Measurements from ENCODE around the gene CBFA2T3.

The CBFA2T3 gene

GRCh38 chr16:88865742-88866141, 111.3 kb downstream of the CBFA2T3 start:
- in situ Hi-C loops (cut with HindIII; ENCODE audit: low sequenced_read_pairs): loop anchor here (25.0 kb wide), 1 partner anchor 103 kb away; no protein-coding TSS in a partner anchor

DNA sequence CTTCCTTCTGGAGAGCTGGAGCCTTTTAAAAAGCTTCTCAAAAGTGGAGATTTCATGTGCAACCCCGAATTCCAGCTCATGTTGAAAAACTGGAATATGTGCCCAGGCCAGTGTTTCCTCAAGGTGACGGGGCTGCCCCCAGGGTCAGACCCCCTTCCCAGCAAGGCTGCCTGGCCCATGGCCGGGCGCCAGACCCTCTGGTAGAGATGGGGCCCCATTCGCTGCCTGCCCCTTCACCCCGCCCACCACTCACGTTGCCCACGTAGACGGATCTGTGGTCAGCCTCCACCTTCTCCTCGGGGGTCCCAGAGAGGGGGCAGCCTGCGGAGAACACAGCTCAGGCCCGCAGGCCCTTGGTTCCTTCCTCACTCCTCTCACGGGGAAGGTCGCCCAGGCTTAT, 111.7 kb downstream of the CBFA2T3 start:
- in situ Hi-C loops (cut with HindIII; ENCODE audit: low sequenced_read_pairs): loop anchor here (25.0 kb wide), 1 partner anchor 103 kb away; no protein-coding TSS in a partner anchor

GRCh38 chr16:88864521-88864920, 112.5 kb downstream of the CBFA2T3 start:
- in situ Hi-C loops (cut with HindIII; ENCODE audit: low sequenced_read_pairs): loop anchor here (25.0 kb wide), 1 partner anchor 102 kb away; no protein-coding TSS in a partner anchor

DNA sequence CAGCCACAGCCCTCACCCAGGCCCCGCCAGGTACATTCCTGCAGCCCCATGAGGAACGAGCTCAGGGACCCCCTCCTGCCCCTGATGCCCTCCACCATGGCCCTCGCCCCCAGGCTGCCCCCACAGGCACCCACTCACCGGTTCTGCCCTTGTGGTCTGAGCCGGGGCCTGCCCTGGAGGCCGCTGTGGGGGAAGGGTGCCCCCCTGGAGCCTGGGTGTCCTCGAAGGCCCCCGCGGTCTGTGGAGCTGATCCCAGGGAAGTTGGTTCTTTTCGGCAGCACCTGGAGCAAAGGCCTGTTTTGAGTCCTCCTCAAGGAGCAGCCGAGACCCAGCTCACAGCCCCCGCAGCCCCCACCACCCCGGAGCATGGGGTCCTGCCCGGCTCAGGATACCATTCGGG, 112.9 kb downstream of the CBFA2T3 start:
- in situ Hi-C loops (cut with HindIII; ENCODE audit: low sequenced_read_pairs): loop anchor here (25.0 kb wide), 1 partner anchor 102 kb away; no protein-coding TSS in a partner anchor

GRCh38 chr16:88863426-88863825, 113.6 kb downstream of the CBFA2T3 start:
- in situ Hi-C loops (cut with HindIII; ENCODE audit: low sequenced_read_pairs): loop anchor here (25.0 kb wide), 1 partner anchor 101 kb away; no protein-coding TSS in a partner anchor

DNA sequence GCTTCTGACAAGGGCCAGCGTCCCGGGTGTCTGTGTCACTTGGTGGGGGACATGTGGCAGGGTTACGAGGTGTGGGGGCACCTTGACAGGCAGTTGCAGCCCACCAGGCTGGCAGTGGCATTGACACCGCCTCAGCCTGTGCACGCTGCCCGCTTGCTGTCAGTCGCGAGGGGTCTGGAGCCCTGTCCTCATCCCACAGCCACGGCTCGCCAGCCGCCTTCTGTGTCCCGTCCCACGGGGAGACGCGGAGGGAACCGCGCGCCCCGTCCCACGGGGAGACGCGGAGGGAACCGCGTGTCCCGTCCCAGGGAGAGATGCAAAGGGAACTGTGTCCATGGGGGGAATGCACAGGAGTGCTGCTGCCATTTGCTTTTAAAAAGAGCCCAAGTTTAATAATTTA, 114.0 kb downstream of the CBFA2T3 start:
- in situ Hi-C loops (cut with HindIII; ENCODE audit: low sequenced_read_pairs): loop anchor here (25.0 kb wide), 1 partner anchor 101 kb away; no protein-coding TSS in a partner anchor

GRCh38 chr16:88861359-88861758, 115.6 kb downstream of the CBFA2T3 start:
- in situ Hi-C loops (cut with HindIII; ENCODE audit: low sequenced_read_pairs): loop anchor here (25.0 kb wide), 1 partner anchor 99 kb away; no protein-coding TSS in a partner anchor

- in situ Hi-C loops (cut with HindIII; ENCODE audit: low sequenced_read_pairs): loop anchor here (25.0 kb wide), 1 partner anchor 97 kb away; no protein-coding TSS in a partner anchor
Observed at GRCh38 chr16:88859381-88860091, 117.5 kb downstream of the CBFA2T3 start.

GRCh38 chr16:88857728-88858339, 119.2 kb downstream of the CBFA2T3 start:
- in situ Hi-C loops (cut with HindIII; ENCODE audit: low sequenced_read_pairs): loop anchor here (25.0 kb wide), 1 partner anchor 96 kb away; no protein-coding TSS in a partner anchor

DNA sequence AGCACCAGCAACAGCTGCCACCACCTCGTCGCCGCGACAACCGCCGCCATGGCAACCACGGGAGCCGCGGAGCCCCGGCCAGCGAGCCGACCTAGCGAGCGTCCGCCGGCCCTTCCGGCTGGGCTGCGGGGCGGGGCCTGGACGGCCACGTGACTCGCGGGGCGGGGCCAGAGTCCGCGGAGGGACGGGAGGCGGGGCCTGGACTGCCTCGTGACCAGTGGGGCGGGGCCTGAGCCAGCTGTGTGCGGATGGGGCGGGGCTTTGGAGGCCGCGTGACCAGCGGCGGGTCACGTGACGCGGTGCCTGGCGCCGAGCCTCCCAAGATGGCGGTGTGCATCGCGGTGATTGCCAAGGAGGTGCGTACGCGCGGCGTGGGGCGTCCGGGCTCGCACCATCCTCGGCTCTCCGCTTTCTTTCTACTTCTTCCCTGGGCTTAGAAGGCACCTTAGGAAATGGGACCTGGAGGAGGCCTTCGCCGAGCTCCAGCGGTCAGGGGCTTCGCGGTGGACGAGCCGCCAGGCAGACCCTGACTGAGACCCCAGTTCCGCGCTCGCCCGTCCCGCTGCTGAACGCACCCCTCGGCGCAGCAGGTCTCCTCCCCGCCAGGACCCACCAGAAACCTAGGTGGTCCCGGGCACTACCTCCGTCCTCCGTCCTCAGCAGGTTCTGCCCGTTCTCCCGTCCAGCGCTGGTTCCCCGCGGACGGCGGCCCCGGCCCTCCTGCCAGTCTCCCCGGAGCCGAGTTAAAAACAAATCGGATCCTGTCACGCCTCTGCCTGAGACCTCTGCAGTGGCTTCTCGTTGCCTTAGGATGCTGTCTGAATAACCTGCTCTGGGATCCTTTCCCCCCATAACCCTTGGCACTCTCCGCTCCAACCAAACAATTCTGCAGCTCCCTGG, 119.9 kb downstream of the CBFA2T3 start, which contains the start of the genes GALNS and TRAPPC2L:
GALNS (minus strand) TSS at position 120 of the 900 bp plus-strand sequence; CDS start at position 50, 70 bp downstream.
TRAPPC2L (plus strand) TSS at position 300 of the 900 bp plus-strand sequence; CDS start at position 324, 24 bp downstream.
- in situ Hi-C loops (cut with HindIII; ENCODE audit: low sequenced_read_pairs): loop anchor here (25.0 kb wide), 1 partner anchor 95 kb away; no protein-coding TSS in a partner anchor

- in situ Hi-C loops (cut with HindIII; ENCODE audit: low sequenced_read_pairs): loop anchor here (25.0 kb wide), 1 partner anchor 94 kb away; no protein-coding TSS in a partner anchor
Observed at GRCh38 chr16:88856122-88856827, 120.7 kb downstream of the CBFA2T3 start.

GRCh38 chr16:88855736-88856121, 121.3 kb downstream of the CBFA2T3 start:
- in situ Hi-C loops (cut with HindIII; ENCODE audit: low sequenced_read_pairs): loop anchor here (25.0 kb wide), 1 partner anchor 93 kb away; no protein-coding TSS in a partner anchor

DNA sequence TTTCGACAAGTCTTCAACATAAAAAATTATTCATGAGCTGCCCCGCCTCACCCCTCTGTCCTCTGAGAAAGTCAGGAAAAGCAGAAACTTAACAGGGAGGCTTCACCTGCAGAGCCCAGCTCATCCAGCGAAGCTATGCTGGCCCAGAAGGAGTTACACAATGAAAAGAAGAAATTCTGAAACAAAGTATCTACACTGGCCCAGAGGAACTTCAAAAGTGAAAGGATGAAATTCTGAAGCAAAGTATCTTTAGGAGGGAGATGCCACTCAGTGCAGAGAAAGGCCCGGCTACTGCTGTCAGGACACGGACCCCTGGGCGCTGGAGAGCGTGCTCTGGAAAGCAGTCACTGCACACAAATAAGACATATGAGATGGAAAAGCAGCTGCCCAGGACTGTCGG, 121.8 kb downstream of the CBFA2T3 start:
- in situ Hi-C loops (cut with HindIII; ENCODE audit: low sequenced_read_pairs): loop anchor here (25.0 kb wide), 1 partner anchor 93 kb away; no protein-coding TSS in a partner anchor

DNA sequence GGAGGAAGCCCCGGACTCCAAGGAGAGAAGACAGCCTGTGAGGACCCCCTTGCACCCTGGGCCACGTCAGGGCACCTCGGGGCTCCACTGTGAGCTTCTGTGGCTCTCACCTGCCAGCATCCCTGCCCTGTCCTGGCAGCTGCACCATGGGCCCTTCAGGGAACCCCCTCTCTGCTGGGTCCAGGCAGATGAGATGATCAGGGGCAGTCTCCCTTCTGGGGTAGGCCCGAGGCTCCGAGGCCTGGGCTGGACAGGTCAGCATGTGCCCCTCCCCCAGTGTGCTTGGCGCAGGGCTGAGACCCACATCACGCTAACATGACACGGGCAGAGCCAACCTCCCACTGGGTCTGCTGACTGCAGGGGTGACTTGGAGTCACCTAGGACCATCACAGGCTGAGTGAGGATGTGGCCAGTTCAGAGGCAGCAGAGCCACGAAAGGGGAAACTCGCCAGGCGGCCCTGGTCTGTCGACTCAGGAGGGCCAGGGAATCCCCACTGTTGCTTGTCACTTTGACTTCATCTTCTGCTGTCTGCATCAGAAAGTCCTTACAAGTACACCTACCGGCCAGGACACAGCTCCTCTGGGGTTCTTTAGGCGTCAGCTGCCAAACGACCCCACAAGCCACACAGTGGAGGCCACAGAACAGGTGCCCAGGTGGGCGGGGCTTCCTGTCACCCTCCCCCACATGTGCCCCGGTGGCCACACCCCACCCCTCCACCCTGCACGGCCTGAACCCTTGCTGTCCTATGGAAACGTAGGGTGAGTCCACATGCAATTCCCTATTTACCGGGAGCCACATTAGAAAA, 122.5 kb downstream of the CBFA2T3 start:
- in situ Hi-C loops (cut with HindIII; ENCODE audit: low sequenced_read_pairs): loop anchor here (25.0 kb wide), 1 partner anchor 92 kb away; no protein-coding TSS in a partner anchor

DNA sequence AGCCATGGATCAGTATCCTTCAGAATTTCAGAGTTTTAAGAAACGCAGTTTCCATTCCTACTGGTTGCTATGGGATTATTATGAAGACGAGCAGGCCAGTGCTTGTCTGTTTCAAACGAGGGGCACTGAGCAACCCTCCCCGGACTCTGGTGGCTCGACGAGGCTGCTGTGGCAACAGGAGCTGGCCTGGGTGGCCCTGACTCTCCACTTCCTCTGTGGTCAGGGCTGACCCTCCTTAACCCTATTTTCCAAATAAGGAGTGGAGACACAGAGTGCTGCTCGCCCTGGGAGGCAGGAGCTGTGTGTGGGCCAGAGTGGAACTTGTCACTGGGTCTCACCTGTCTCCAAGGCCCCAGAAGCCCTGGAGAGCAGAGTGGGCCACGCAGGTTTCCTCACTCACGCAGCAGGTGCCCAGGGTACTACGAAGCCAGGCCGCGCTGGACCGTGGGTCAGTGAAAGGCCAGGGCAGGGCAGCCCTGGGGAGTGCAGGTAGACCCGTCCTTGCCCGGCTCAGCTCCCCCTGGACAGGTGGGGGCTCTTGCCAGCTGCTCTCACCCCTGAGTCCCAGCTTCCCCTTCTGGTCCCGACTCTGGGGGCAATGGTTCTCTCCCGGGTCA, 123.6 kb downstream of the CBFA2T3 start:
- in situ Hi-C loops (cut with HindIII; ENCODE audit: low sequenced_read_pairs): loop anchor here (25.0 kb wide), 1 partner anchor 91 kb away; no protein-coding TSS in a partner anchor

DNA sequence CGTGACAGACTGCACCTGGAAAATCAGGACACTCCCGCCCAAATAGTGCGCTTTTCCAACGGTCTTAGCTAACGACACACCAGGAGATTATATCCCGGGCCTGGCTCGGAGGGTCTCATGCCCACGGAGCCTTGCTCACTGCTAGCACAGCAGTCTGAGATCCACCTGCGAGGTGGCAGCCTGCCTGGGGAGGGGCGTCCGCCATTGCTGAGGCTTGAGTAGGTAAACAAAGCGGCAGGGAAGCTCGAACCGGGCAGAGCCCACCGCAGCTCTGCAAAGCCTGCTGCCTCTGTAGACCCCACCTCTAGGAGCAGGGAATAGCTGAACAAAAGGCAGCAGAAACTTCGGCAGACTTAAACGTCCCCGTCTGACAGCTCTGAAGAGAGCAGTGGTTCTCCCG, 125.4 kb downstream of the CBFA2T3 start:
- in situ Hi-C loops (cut with HindIII; ENCODE audit: low sequenced_read_pairs): loop anchor here (25.0 kb wide), 1 partner anchor 89 kb away; no protein-coding TSS in a partner anchor

GRCh38 chr16:88850531-88851199, 126.3 kb downstream of the CBFA2T3 start:
- in situ Hi-C loops (cut with HindIII; ENCODE audit: low sequenced_read_pairs): loop anchor here (25.0 kb wide), 1 partner anchor 88 kb away; no protein-coding TSS in a partner anchor

- in situ Hi-C loops (cut with HindIII; ENCODE audit: low sequenced_read_pairs): no loop called here
Observed at GRCh38 chr16:88848557-88848956, 128.4 kb downstream of the CBFA2T3 start.

Data from endothelial cell of hepatic sinusoid (primary cell).